WI38 (cell line): Measurements from ENCODE around the gene UNKL.

Source experiments
- H3K4me3 ChIP-seq: 2 replicates; pipeline ENCODE4 v1.5.1; 2011; ENCODE audit warnings: low read depth, mild to moderate bottlenecking, control low read depth, low read length
- CTCF ChIP-seq: IDR thresholded peaks from 2 replicates; pipeline ENCODE4 v1.5.1; 2012; ENCODE audit warnings: low read depth, mild to moderate bottlenecking, control low read depth, low read length

Gene UNKL

GRCh38 chr16:1457489-1458245, 43.2 kb upstream of the UNKL start:
- no peak for TF ChIP-seq CTCF
- no peak overlapping the region for H3K4me3 ChIP-seq

GRCh38 chr16:1456951-1457350, 42.4 kb upstream of the UNKL start:
- H3K4me3 ChIP-seq: no peak overlapping the region
- TF ChIP-seq CTCF: no peak

GRCh38 chr16:1455190-1456171, 41.0 kb upstream of the UNKL start:
- H3K4me3 ChIP-seq: no peak overlapping the region
- no peak for TF ChIP-seq CTCF

GRCh38 chr16:1454561-1454960, 40.1 kb upstream of the UNKL start:
- no peak overlapping the region for H3K4me3 ChIP-seq
- no peak for TF ChIP-seq CTCF

GRCh38 chr16:1453316-1453715, 38.8 kb upstream of the UNKL start:
- no peak for TF ChIP-seq CTCF
- H3K4me3 ChIP-seq: no peak overlapping the region

- TF ChIP-seq CTCF: no peak
- H3K4me3 ChIP-seq: no peak overlapping the region
Measured at GRCh38 chr16:1452530-1452929, 38.0 kb upstream of the UNKL start.
